Measurements from ENCODE around the gene EMILIN1. TPM values are rescaled to one million over a fixed set of nuclear protein-coding genes. Genes with fewer than 3 reads are reported as not detected.

Gene EMILIN1
- total RNA-seq (4.1 and 16.6 TPM in 2 replicates), polyA plus RNA-seq (11.7 and 15.5 TPM in 2 replicates), polyA minus RNA-seq (5.9 and 6.2 TPM in 2 replicates), Bru-seq, nascent RNA (percentile 43 among the genes with signal in this experiment), BruChase-seq, experiment 1, labeled RNA remaining after a 6-hour chase (percentile 41 among the genes with signal in this experiment), BruChase-seq, experiment 2, labeled RNA remaining after a 2-hour chase (percentile 29 among the genes with signal in this experiment)
- 4.1 and 8.0 TPM in 2 replicates for polyA plus RNA-seq (2011; cell fraction: cytosol; rRNA removed)
- polyA plus RNA-seq (2011; cell fraction: nucleus; rRNA removed) = 4.8 and 5.2 TPM in 2 replicates
- 0.24 and 0.33 TPM in 2 replicates for polyA plus RNA-seq (2012)
- polyA minus RNA-seq (2011; cell fraction: cytosol; rRNA and poly(A)+ RNA removed) = 1.3 TPM
- polyA minus RNA-seq (2011; cell fraction: nucleus; rRNA and poly(A)+ RNA removed) = 1.1 and 3.7 TPM in 2 replicates
- long read RNA-seq, partial matches to known transcripts = 0 of 1 reads
- long read RNA-seq, other reads (novel, unspliced or antisense) = 1 of 1 reads

DNA sequence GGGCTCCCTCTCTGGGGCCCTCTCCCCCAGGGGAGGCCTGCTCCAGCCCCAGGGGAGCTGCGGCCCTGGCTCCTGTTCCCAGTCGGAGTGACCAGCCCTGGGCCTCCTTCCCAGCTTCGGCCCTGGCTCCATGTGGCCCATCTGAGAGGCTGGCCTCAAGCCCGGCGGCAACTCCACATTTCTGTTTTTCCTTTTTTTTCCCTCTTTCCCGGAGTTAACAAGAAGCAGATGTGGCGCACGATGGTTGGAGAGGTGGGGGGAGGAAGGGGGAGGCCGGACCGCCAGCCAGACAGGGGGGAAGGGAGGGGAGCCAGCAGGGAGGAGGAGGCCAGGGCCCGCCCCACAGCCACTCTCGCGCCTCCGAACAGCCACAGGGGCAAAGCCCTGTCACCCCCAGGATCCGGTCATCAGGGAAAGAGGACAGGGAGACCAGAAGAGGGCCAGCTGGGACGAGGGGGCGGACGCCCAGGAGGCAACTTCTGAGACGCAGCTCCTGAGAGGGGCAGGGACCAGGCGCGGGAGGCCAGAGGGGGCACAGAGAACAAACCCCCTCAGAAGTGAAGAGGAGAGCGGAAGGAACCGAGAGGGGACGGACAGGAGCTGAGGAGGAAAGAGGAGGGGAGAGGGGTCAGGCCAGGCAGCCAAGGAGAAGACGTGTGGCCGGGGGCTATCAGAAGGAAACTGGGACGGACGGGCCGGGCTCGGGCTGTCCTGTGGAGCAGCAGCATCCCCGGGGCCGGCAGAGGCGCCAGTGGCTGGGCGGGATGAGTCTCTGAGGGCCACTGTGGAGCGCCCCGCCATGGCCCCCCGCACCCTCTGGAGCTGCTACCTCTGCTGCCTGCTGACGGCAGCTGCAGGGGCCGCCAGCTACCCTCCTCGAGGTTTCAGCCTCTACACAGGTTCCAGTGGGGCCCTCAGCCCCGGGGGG is at the start of gene EMILIN1:
Gene EMILIN1 (plus strand): TSS at position 349 of the 928 bp plus-strand sequence. CDS start 451 bp downstream, at position 800.
- FAIRE-seq = no peak
- CTCF ChIA-PET = no interaction called here
- TF ChIP-seq MYC (IDR thresholded peaks at IDR 0.05; ENCODE audit: low read depth, low read length) = no peak
- no peak for TF ChIP-seq POLR2A (IDR thresholded peaks at IDR 0.05; ENCODE audit: low read depth, low read length)
- no peak for TF ChIP-seq FOS (IDR thresholded peaks at IDR 0.05; ENCODE audit: borderline replicate concordance, insufficient read depth, low read length)
- TF ChIP-seq EZH2 (IDR thresholded peaks at IDR 0.05; ENCODE audit: borderline replicate concordance, low read depth, low read length, severe bottlenecking) = no peak
- TF ChIP-seq, protein P1, sequence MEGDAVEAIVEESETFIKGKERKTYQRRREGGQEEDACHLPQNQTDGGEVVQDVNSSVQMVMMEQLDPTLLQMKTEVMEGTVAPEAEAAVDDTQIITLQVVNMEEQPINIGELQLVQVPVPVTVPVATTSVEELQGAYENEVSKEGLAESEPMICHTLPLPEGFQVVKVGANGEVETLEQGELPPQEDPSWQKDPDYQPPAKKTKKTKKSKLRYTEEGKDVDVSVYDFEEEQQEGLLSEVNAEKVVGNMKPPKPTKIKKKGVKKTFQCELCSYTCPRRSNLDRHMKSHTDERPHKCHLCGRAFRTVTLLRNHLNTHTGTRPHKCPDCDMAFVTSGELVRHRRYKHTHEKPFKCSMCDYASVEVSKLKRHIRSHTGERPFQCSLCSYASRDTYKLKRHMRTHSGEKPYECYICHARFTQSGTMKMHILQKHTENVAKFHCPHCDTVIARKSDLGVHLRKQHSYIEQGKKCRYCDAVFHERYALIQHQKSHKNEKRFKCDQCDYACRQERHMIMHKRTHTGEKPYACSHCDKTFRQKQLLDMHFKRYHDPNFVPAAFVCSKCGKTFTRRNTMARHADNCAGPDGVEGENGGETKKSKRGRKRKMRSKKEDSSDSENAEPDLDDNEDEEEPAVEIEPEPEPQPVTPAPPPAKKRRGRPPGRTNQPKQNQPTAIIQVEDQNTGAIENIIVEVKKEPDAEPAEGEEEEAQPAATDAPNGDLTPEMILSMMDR (IDR thresholded peaks at IDR 0.05; ENCODE audit: extremely low read depth in 1 of 2, insufficient read depth in 1 of 2, low read depth in 1 of 2, low read length in 2 of 2) = no peak
- TF ChIP-seq JUN (IDR thresholded peaks at IDR 0.05; ENCODE audit: borderline replicate concordance, insufficient read depth, insufficient read length, low read depth) = no peak
- TF ChIP-seq POLR2AphosphoS5 (IDR thresholded peaks at IDR 0.05; ENCODE audit: insufficient read depth, low read depth, low read length) = no peak
- TF ChIP-seq GATA2 (IDR thresholded peaks at IDR 0.05; ENCODE audit: insufficient read depth, insufficient read length, low read depth, low read length) = no peak
- TF ChIP-seq, protein P2, sequence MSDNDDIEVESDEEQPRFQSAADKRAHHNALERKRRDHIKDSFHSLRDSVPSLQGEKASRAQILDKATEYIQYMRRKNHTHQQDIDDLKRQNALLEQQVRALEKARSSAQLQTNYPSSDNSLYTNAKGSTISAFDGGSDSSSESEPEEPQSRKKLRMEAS (IDR thresholded peaks at IDR 0.05; ENCODE audit: insufficient read depth, insufficient read length) = no peak
- H3K9me1 ChIP-seq (replicated peaks; ENCODE audit: control insufficient read depth, extremely low read depth, insufficient read depth, low read length) = no peaks in the 10 kb centered on the region
- dilution Hi-C loops (cut with MboI; ENCODE audit: extremely low pct_ligation_motif_present, low sequenced_read_pairs) (no loop called here), intact Hi-C loops (cut with micrococcal nuclease) (no loop called here)
- H3K4me3 ChIP-seq (replicated peaks in 1 of 3; ENCODE audit: insufficient read depth in 1 of 3, low read depth in 1 of 3, low read length in 3 of 3) = peak within 1 kb of the TSS in 1 of 3 experiments; percentile 28
- BruUV-seq (replicated peaks) = no TSS peak
- POLR2A ChIA-PET = no interaction called here
- H3K9ac ChIP-seq (replicated peaks; ENCODE audit: extremely low read depth, insufficient read depth, low read length) = no peak within 1 kb of the TSS
- H3K4me2 ChIP-seq (ENCODE audit: insufficient read depth, low read length) = no peak within 1 kb of the TSS
- no peaks in the 10 kb centered on the region for H3K27me3 ChIP-seq (ENCODE audit: control insufficient read depth in 2 of 2, insufficient read depth in 2 of 2, low read length in 2 of 2)
- H2AFZ ChIP-seq (ENCODE audit: low read depth, low read length) = peak within 1 kb of the TSS; percentile 60
- no peaks in the 10 kb centered on the region for H3K9me3 ChIP-seq (replicated peaks; ENCODE audit: control insufficient read depth, insufficient read depth, low read length)
- peak; percentile 51 for DNase-seq (ENCODE audit: low read depth, low spot score)
- peaks cover 8% of the 10 kb centered on the region for H3K4me1 ChIP-seq (ENCODE audit: control insufficient read depth, extremely low read depth, insufficient read depth, low read length)
- H3K27ac ChIP-seq (ENCODE audit: insufficient read depth, low read depth, low read length) = no peak within 1 kb of the TSS
- no peaks in the 10 kb centered on the region for H3K36me3 ChIP-seq (ENCODE audit: control insufficient read depth in 2 of 2, extremely low read depth in 1 of 2, insufficient read depth in 2 of 2, low read length in 2 of 2)
- H4K20me1 ChIP-seq (replicated peaks; ENCODE audit: control insufficient read depth, extremely low read depth, insufficient read depth, low read length) = no peaks in the 10 kb centered on the region
- H3K79me2 ChIP-seq (ENCODE audit: control insufficient read depth, insufficient read depth, low read length) = no peaks in the 10 kb centered on the region

Measured in endothelial cell of umbilical vein (primary cell).